ENCODE results near the gene TNRC18.

- no peak for TF ChIP-seq ZKSCAN1 (IDR thresholded peaks at IDR 0.05; ENCODE audit: low read depth, low read length)
- TF ChIP-seq ARID3A (IDR thresholded peaks at IDR 0.05; ENCODE audit: borderline replicate concordance, low read depth, low read length) = no peak
- TF ChIP-seq, protein P1, sequence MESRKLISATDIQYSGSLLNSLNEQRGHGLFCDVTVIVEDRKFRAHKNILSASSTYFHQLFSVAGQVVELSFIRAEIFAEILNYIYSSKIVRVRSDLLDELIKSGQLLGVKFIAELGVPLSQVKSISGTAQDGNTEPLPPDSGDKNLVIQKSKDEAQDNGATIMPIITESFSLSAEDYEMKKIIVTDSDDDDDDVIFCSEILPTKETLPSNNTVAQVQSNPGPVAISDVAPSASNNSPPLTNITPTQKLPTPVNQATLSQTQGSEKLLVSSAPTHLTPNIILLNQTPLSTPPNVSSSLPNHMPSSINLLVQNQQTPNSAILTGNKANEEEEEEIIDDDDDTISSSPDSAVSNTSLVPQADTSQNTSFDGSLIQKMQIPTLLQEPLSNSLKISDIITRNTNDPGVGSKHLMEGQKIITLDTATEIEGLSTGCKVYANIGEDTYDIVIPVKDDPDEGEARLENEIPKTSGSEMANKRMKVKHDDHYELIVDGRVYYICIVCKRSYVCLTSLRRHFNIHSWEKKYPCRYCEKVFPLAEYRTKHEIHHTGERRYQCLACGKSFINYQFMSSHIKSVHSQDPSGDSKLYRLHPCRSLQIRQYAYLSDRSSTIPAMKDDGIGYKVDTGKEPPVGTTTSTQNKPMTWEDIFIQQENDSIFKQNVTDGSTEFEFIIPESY (CRISPR knock-in tag; IDR thresholded peaks at IDR 0.05) = no peak
These were observed 30.0 kb upstream of the TNRC18 start for GRCh38 chr7:5453566-5454075.
